Activated CD8-positive, alpha-beta memory T cell treated with anti-CD3 and anti-CD28 coated beads for 48 hours (primary cell): ENCODE measurements around the gene MITF.

ENCODE experiments used
- DNase-seq, 3 experiments: peaks; one replicate each; pipeline ENCODE4 v3.0.0-alpha.2; 2020; ENCODE audit warnings: low read depth in 2 of 3, low spot score in 2 of 3

Gene MITF

GRCh38 chr3:69725994-69726571, 13.2 kb upstream of the MITF start:
- no peak for DNase-seq

GRCh38 chr3:69729147-69729919, 9.9 kb upstream of the MITF start:
- no peak for DNase-seq

- DNase-seq = no peak
Measured at GRCh38 chr3:69731080-69731479, 8.2 kb upstream of the MITF start.

GRCh38 chr3:69735893-69736292, 3.4 kb upstream of the MITF start:
- DNase-seq = no peak

GRCh38 chr3:69737392-69737791, 1.9 kb upstream of the MITF start:
- no peak for DNase-seq

GRCh38 chr3:69738315-69738714, 949 bp upstream of the MITF start:
- DNase-seq = no peak

- DNase-seq = no peak
Measured at GRCh38 chr3:69738859-69739203, 433 bp upstream of the MITF start.

- DNase-seq = no peak
Measured at GRCh38 chr3:69740103-69741021, 1.1 kb downstream of the MITF start.

- no peak for DNase-seq
Measured at GRCh38 chr3:69741032-69741767, 1.9 kb downstream of the MITF start.

- DNase-seq = no peak
Measured at GRCh38 chr3:69742391-69742790, 3.1 kb downstream of the MITF start.

GRCh38 chr3:69743975-69744906, 5.0 kb downstream of the MITF start:
- no peak for DNase-seq

GRCh38 chr3:69745505-69745904, 6.2 kb downstream of the MITF start:
- no peak for DNase-seq

- no peak for DNase-seq
Measured at GRCh38 chr3:69746119-69746518, 6.9 kb downstream of the MITF start.

- DNase-seq = no peak
Measured at GRCh38 chr3:69747511-69748258, 8.4 kb downstream of the MITF start.

GRCh38 chr3:69748503-69748902, 9.2 kb downstream of the MITF start:
- no peak for DNase-seq

GRCh38 chr3:69749461-69749860, 10.2 kb downstream of the MITF start:
- DNase-seq = no peak

- no peak for DNase-seq
Measured at GRCh38 chr3:69750549-69750948, 11.3 kb downstream of the MITF start.

- DNase-seq = no peak
Measured at GRCh38 chr3:69751074-69751476, 11.8 kb downstream of the MITF start.

- no peak for DNase-seq
Measured at GRCh38 chr3:69752241-69752640, 13.0 kb downstream of the MITF start.
